Left hindlimb (tissue), 1 donor: ENCODE measurements around the gene RABGAP1L.

Experiments
- DNase-seq: peaks from one replicate; pipeline ENCODE4 v3.0.0-alpha.2; 2018

The RABGAP1L gene

DNA sequence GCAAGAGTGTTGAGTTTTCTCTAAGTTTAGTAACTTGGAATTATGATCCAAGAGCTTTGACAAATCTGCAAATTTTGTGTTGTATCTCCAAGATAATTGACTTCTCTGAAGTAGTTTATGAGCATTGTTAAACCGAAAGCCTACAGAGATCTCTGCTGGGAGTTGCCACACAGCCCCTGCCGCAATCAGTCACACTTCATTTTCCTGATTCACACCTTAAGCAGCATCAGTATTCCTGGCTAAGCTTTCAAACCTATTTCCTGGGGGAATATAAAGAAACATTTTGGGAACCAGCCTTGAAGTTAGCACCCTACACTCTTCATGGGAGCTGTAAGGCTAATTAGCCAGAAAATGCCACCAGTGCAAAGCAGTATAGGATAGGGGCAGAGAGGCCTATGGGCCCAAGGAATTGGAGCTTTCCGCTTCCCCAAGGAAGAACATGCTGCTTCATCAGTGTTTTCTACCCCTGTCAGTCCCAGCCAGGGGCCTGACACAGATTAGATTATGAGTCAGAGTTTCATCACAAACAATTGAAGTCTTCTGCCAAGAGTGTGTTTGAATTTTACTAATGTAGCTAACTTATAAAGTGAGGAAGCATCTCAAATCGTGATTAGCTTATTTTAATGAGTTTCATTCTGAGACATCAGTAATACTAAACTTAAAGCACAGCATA lies 817.3 kb downstream of the RABGAP1L start:
- no peak for DNase-seq

DNA sequence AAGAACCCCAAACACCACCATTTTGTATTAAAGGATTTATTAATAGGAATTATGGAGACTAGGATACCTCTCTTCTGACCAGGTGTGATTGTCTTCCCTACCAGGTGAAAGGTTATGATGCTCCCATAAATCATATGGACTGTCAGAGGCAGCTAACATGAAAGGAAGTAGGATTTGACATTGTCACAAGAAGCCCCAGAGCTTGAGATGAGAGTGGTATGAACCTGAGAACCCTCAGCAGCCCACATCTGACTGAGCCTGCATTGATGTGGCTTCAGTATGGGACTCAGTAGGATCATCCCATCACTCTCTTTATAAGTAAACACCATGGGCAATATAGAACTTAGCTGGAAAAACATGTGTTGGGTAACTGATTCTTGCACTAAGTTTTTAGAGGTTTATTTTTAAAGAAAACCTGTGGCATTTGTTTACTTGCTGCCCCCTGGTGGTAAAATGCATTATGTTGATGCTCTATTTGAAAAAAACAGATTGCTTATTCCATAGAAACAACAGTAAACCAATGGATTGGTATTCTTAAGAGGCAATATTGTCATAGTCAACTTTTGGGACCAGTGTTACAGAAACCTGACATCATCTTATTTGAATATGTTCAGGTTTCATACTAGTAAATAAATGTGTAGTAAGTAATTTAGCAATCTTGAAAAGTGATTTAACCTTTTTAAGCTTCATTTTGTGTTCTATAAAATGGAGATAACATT lies 823.8 kb downstream of the RABGAP1L start:
- DNase-seq: no peak

DNA sequence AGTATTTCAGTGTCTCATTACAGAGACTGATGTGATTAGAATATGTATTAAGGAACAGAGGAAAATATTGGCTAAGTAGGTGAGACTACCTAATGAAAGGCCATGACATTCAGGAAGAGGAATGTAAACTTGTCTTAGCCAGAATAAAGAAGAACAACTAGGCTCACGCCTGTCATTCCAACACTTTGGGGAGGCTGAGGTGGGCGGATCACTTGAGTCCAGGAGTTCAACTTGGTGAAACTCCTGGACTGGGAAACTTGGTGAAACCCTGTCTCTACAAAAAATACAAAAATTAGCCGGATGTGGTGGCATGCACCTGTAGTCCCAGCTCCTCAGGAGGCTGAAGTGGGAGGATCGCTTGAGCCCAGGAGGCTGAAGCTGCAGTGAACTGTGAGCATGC lies 825.6 kb downstream of the RABGAP1L start:
- no peak for DNase-seq

DNA sequence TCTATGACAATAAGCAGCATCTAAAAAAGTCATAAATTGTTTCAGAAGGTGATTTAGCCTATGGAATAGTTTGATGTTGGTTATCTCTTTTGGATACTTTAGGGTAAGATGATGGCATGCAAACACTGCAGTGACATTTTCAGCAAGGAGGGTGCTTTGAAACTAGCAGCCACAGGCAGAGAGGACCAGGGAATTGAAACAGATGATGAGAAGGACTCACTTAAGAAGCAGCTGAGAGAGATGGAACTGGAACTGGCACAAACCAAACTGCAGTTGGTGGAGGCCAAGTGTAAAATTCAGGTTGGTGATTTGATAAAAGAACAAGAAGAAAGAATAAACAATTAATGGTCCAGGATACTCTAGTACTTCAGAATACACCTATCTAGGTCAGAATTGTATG lies 829.2 kb downstream of the RABGAP1L start:
- no peak for DNase-seq

DNA sequence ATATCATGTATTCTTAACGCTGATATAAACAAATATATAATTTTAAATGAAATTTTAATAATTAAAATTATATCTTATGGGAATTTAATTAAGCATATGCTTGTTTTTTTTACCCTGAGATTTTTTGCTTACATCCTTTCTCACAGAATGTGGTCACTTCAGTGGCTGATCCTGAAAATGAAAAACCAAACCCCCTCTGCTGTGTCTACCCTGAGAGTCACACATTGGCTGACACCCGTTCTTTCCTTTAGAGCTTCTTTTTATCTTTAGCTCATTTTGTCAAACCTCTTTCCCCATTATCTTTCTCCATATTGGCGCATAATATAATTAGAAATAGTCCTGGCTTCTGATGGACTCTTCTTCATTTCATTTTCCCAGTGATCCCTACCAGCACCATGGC lies 829.7 kb downstream of the RABGAP1L start:
- no peak for DNase-seq

DNA sequence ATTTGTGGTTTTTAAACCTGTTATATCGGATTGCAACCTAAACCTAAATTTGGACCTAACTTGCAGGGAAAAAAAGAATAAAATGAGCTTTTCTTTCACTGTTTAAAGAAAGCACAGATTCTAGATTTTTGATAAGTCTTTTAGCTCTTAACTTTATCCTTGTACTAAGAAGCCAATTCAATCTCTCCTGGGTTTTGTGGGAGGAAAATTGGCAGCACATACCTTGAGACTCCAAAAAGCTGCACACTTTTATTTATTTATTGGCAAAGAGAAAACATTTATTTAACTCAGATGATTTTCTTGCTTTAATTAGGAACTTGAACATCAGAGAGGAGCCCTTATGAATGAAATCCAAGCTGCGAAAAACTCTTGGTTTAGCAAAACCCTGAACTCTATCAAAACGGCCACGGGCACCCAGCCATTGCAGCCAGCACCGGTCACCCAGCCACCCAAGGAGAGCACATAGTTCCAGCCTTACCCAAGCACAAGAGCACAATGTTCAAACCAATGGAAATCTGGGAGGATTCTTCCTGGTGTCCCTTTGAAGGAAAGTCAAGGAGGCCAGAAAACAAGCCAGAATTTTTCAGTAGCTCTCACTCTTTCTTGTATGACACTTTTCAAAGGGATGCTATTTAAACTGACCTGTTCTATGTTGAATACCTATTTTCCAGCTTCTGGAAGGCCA lies 830.4 kb downstream of the RABGAP1L start:
- DNase-seq: no peak

DNA sequence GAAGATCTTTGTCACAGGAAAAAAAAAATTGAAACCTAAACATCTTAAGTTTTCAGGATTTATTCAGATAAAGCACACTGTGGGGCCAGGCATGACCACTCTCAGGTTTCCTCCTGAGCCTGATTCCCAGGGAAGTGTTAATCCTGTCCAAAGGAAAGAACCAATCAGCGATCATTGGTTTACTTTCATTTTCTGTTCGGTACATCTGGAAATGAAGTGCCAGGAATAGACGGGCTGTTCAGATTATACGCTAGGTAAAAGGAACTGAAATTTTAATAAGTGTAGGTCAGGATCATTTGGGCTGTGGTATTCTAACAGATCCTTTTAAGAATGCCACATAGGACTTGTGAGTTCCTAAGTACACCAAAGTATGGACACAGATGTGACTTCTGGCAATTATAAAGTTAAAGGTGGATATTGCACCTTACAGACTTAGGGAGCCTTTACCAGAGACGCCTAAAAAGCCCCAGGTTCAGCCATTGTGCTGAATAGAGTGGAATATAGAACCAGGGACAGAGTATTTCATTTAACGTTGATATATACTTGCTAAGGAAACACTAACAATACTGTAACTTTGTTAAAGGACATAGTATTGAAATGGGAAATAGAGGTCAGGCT lies 831.2 kb downstream of the RABGAP1L start:
- no peak for DNase-seq

DNA sequence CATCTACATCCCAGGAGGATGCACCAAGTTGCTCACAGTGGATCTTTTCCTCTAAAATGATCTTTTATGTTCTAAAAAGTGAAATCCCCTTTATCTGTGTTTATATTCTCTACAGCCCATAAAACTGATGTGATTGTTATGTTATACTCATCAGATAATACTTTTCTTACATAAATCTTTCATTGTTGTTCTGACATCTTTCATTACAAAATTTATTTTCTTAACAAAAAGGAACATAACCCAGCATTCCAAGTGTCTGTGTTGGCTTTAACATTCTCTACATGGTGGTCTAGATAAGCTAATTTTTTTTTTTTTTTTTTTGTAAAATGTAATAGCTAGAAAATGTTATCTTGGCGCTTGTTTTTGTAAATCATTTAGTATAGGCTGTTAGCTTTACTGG lies 832.2 kb downstream of the RABGAP1L start:
- DNase-seq: no peak

DNA sequence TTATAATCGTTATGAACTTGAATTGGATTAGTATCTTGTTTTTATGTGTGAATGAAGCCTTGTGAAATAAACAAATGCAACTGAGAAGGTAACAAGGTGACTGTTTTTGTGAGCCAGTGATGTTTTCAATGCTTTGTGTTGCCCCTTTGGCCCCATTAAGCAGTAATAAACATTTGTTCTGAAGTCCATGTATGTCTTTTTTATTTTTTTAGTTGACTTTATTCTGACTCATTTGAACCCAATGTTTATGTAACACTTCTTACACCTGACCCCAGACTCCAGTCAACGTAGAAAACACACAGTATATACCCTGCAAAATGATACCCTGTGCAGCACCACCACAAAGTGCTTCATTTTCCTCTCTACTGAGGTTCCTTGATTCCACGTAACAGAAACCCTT lies 835.8 kb downstream of the RABGAP1L start:
- no peak for DNase-seq

DNA sequence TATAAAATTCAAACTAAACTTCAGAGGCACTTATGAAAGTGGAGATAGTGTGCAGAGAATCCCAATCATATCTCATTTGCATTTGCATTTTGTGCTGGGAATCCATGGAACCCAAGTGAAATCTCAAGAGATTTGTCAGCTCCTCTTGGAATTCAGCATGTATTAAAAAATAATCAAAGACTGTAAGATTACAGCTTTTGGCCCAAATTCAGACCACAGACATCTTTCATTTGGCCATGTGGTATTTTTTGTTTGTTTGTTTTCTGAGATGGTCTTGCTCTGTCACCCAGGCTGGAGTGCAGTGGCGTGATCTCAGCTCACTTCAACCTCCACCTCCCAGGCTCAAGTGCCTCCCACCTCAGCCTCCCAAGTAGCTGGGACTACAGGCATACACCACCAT lies 836.6 kb downstream of the RABGAP1L start:
- no peak for DNase-seq

DNA sequence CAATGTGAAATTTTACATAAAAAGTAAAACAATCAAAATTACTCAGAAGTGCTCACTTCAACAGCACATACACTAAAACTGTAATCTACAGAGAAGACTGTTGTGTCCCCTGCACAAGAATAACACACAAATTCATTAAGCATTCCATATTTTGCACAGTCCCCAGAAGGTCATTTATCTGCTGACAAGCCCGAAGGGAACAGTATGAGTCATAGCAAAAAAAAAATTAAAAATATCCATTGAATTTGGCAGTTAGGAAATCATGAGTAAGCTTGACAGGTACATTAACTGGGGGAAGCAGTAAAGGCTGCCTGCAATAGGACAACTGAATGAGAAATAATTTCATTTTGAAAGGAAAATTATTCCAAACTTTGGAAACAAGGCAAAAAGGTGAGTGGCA lies 837.2 kb downstream of the RABGAP1L start:
- DNase-seq: no peak

DNA sequence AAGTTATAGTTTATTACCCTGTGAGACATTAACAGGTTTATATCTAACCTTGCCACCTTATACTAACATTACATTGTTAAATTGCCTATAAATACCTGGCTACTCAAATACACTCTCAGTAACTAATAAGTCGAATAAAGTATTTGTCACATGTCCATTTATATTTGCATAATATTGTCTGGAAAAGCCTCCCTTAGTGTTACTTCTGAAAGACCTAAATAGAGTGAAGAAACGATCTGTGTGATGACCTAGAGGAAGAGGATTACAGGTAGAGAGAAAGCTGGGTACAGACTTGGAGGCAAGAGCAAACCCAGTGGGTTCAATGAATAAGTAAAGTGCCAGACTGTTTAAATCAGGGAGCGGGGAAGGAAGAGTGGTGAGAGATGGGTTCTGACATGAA lies 837.7 kb downstream of the RABGAP1L start:
- DNase-seq: no peak

DNA sequence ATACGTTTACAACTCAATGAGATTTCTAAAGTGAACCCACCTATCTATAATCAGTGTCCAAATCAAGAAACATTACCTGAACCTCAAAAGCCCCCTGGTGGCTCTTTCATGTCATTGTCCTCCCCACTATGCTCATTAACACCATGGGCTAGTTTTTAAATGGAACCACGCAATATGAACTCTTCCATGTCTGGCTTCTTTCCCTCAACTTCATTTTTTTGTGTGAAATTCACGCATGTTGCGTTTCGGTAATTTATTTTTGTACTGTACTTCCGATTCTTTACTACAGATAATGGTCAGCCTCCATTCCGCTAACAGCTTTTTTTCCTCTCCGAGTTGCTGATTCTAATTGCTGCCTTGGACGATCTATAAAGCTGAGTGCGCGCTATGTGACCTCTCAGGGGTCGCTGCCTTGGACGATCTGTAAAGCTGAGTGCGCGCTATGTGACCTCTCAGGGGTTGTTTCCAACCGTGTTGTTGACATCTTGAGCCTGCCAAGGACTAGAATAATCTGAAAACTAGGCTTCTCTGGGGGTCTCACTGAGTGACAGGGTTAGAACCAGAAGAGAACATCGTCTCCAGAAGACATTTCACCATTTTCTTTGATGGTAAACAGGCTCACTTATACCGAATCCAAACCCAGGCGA lies 839.4 kb downstream of the RABGAP1L start:
- DNase-seq: no peak

DNA sequence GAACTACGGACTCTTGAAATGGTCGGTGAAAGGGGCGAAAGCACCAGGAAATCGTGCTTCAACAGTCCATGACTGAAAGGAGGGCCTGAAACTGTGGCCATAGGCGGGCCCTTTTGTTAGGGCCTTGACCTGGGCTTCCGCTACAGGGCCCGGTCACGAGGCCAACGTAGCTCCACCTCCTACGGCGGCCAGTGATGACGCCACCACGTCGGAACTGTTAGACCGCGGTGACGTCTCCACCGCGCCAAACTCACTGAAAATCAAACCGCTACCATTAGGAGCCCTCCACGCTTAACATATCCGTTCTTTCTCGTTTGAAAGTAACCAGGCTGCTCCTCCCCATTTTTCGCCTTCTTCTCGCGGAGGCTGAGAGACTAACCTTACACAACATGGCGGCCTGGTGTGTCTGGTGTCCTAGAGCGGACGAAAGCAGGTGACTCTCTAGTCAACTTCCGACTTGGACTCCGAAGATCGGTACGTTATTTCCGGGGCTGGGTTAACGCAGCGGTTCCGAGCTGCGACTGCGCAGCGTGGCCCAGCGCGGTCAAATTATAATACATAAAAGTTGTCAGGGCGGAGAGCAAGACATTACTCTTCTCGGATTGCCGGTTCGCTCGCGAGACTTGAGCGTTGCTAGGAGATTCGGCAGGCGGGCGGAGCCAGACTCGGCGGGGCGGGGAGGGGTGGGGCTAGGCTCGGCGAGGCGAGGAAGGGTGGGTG lies 840.1 kb downstream of the RABGAP1L start:
- DNase-seq: peak; percentile 99

DNA sequence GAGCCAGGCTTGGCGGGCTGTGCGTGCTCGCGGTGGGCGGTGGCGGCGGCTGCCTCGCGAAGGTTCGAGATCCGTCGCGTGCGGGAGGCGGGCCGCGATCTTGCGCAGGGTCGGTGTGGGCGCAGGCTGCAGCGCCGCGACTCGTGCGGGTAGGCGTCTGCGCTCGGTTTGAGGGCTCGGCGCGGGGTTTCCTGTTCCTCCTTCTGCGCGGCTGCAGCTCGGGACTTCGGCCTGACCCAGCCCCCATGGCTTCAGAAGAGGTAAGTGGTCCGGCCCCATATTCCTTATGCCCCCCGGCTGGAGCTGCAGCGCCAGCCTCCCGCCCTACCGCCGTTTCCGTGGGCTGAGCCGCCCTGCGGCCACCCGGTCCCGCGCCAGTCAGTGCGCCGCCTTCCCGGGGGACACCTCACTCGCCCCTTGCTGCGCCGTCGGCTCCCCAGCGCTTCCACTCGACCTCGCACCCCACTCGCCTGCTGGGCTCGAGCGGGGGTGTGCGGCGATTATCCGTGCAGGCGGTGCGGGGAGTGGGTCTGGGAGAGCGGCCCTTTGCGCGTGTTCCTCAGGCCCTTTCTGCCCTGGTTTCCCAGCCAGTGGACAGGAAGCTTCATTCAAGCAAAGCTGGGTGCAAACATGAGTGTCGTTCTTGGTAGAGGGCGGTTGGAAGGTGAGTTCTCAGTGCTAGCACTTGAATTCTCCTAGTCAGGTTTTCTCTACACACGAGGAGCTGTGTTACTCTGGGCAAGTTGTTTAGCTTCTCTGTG lies 840.8 kb downstream of the RABGAP1L start, which contains the start of gene CACYBP:
TSS of gene CACYBP (plus strand) at position 12 of the 761 bp plus-strand sequence. CDS start at position 246, 234 bp downstream.
- DNase-seq: no peak

DNA sequence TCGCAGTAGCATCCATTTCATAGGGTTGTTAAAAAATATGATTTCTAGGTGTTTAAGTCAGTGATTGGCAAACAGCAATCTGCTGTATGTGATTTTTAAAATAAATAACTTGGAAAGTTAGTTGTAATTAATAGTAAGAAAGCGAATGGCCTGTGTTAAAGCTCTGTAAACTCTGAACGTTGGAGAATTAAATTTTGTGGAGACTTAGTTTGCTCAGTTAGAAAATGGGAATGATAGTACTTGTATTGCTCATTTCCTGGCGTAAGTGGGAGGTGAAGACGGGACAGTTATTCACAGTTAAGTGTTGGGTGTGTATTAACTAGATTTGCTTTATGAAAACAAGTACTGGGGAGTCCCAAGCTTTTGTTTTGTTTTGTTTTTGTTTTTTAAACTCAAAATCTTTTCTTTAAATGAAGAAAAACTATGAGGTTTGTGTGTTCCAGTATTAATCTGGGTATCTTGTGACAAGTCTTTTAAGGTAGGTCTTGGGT lies 841.4 kb downstream of the RABGAP1L start:
- DNase-seq: no peak

DNA sequence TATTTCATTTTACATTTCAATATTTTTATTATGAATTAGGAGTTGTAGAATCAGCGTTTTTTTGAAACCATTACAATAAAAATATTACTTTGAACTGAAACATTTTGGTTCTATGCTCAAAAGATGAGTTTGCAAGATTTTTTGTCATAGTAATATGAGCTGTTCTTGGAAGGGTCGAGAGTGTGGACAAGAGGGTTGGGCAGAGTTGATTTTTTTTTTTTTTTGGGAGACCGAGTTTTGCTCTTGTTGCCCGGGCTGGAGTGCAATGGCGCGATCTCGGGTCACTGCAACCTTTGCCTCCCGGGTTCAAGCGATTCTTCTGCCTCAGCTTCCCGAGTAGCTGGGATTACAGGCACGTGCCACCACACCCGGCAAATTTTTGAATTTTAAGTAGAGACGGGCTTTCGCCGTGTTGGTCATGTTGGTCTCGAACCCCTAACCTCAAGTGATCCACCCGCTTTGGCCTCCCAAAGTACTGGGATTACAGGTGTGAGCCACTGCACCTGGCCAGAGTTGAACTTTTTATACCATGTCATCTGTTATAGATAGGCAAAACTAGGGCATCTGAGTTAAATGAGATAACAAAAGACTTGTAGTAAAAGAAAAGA lies 843.7 kb downstream of the RABGAP1L start:
- DNase-seq: no peak

DNA sequence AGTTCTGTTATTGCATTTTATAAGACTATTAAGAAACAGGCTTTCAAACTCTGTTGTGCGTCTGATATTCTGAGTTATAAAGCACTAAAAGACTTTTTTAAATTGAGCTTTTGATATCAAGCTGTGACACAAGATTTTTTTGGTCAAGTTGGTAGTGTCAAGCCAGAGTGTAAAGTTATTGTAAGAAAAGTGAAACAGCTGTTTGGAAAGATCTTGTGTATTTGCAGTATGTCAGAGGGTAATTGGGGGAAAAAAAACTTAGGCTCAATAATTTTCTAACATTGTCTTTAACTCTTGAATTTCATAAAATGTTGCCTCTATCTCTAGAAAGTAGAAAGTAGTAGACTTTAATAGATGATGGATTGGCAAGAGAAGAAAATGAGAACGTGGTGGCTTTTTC lies 844.2 kb downstream of the RABGAP1L start:
- DNase-seq: no peak

DNA sequence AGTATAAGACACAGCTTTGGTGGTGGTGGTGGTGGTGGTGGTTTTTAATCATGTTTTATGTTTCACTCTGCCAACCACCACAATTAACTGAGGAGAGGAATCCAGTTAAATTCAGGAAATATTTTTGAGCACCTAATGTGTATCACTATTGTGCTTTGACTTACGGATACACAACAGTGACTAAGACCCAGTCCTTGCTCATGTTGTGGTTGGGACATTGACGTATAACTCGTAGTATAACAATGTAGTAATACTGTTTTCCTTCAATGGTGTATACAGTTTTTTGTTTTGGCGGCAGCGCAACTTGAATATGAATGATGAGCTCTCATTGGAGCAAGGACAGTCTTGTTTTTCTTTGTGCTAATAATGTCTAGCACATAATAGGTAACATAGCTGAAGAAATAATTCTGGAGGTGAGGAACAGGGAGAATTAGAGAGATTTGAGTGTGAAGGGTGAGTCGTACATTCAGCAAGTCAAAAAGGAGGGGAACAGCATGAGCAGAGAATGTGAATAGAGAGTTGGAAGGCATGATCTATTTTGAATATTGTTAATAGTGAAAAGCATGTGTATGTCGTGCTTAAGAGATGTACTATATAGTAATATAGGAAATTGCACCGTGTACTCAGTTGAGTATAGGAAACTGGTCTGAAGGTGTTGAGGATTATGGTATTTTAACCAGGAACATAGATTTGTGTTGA lies 845.9 kb downstream of the RABGAP1L start:
- no peak for DNase-seq

DNA sequence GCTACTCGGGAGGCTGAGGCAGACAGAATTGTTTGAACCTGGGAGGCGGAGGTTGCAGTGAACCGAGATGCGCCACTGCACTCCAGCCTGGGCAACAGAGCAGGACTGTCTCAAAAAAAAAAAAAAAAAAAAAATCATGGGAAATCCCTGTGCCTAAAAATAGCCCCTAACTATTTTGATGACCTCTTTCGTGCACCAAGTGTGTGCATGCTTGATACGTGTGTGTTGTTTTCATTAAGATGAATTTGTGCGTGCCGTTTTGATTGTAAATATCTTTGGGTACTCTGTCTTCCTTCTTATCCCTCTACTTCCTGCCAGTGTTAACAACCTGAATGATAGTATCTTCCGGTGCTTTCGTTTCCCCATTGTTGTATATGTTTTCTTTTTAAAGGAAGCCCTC lies 850.2 kb downstream of the RABGAP1L start:
- no peak for DNase-seq
